ENCODE data around the gene OR5K2. TPM values are rescaled to one million over a fixed set of nuclear protein-coding genes. Genes with fewer than 3 reads are reported as not detected.

The OR5K2 gene
- total RNA-seq, 1 donor from 2014 or later: not detected

GRCh38 chr3:98521897-98522543 is 24.5 kb downstream of the OR5K2 start:
- TF ChIP-seq, protein P1, sequence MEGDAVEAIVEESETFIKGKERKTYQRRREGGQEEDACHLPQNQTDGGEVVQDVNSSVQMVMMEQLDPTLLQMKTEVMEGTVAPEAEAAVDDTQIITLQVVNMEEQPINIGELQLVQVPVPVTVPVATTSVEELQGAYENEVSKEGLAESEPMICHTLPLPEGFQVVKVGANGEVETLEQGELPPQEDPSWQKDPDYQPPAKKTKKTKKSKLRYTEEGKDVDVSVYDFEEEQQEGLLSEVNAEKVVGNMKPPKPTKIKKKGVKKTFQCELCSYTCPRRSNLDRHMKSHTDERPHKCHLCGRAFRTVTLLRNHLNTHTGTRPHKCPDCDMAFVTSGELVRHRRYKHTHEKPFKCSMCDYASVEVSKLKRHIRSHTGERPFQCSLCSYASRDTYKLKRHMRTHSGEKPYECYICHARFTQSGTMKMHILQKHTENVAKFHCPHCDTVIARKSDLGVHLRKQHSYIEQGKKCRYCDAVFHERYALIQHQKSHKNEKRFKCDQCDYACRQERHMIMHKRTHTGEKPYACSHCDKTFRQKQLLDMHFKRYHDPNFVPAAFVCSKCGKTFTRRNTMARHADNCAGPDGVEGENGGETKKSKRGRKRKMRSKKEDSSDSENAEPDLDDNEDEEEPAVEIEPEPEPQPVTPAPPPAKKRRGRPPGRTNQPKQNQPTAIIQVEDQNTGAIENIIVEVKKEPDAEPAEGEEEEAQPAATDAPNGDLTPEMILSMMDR (IDR thresholded peaks at IDR 0.05): no peak
- no peaks in the 10 kb centered on the region for H3K27me3 ChIP-seq
- peak overlapping the region; percentile 75 to 93 for H3K4me3 ChIP-seq
- no peaks in the 10 kb centered on the region for H3K9me3 ChIP-seq
- peak in 1 of 2 donors; percentile 80 for DNase-seq (ENCODE audit: low spot score in 2 of 2)
- H3K4me1 ChIP-seq: peaks cover 0 to 2% of the 10 kb centered on the region in 2 donors
- H3K27ac ChIP-seq: peak overlapping the region; percentile 92 to 95
- intact Hi-C loops (cut with DNase I): loop anchor here (2.0 to 10.0 kb wide), 3 partner anchors 379 to 757 kb away; partner anchors contain the start of genes ARL6, CRYBG3 and DCBLD2
- peaks cover 5 to 12% of the 10 kb centered on the region in 2 donors for H3K36me3 ChIP-seq

GRCh38 chr3:98522544-98523281 is 25.2 kb downstream of the OR5K2 start, which contains the start of gene CLDND1:
Gene CLDND1, minus strand, starts transcription at chr3:98522902. Its CDS starts 1,478 bp downstream, at chr3:98521424.
- intact Hi-C loops (cut with DNase I): loop anchor here (1.0 to 10.0 kb wide), 4 partner anchors 71 to 758 kb away; partner anchors contain the start of genes ARL6, CPOX, CRYBG3 and DCBLD2

GRCh38 chr3:98525494-98525893 is 28.0 kb downstream of the OR5K2 start:
- no peak for DNase-seq (ENCODE audit: low spot score in 2 of 2)
- TF ChIP-seq, protein P1 (IDR thresholded peaks at IDR 0.05): no peak
- intact Hi-C loops (cut with DNase I): loop anchor here (10.0 kb wide), 2 partner anchors 701 to 761 kb away; partner anchors contain the start of genes ARL6 and CRYBG3
- Histone ChIP-seq H3K27ac (no peak overlapping the region), H3K9me3 (no peaks in the 10 kb centered on the region), H3K36me3 (no peaks in the 10 kb centered on the region), H3K4me3 (no peak overlapping the region), H3K4me1 (peaks cover 0 to 2% of the 10 kb centered on the region in 2 donors), H3K27me3 (no peaks in the 10 kb centered on the region)

More at GRCh38 chr3:98522544-98523281, 25.2 kb downstream of the OR5K2 start, which contains the start of gene CLDND1:
- H3K4me1 ChIP-seq: peaks cover 0 to 2% of the 10 kb centered on the region in 2 donors
- DNase-seq (ENCODE audit: low spot score in 2 of 2): peak; percentile 95 to 99
- H3K36me3 ChIP-seq: peaks cover 3 to 12% of the 10 kb centered on the region in 2 donors
- no peaks in the 10 kb centered on the region for H3K27me3 ChIP-seq
- H3K27ac ChIP-seq: peak within 1 kb of the TSS; percentile 92 to 95
- peak within 1 kb of the TSS; percentile 75 to 93 for H3K4me3 ChIP-seq
- TF ChIP-seq, protein P1 (IDR thresholded peaks at IDR 0.05): no peak
- H3K9me3 ChIP-seq: no peaks in the 10 kb centered on the region

DNA sequence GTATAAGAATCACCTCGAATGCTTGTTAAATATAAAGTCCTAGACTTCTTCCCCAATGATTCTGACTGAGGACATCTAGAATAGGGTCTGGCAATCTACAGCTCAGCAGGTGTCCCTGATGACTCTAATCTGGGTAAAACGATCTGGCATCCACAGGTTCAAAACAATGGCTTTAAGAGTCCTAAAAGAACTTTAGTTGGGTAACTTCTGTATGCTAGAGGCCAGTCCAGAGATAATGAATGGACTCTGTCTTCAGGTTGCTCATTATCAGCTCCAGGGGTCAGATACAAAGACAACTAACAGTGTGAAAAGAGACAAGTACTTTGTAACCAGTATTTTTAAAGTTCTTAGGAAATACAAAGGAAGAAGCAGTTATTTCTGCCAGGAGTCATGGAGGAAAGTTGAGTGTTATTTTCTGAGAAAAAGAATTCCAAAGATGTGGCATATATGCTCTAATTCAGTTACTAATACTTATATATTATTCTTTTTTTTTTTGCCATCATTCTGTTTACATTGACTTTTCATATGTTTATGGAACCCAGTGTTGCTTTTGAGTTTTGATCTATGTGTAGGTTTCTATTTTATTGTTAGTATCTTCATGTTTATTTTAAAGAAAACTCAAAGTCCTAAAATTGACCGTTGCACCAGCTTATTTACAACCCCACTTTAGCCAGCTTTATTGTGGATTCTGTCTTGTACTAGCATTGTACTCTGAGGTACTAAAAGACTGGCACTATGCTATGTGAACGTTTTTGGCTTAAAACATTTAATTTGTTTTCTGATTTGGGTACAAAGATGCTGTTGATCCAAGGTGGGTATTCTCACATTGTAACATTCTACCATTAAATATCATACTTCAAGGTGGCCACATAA is 31.2 kb downstream of the OR5K2 start:
- Histone ChIP-seq H3K36me3 (no peaks in the 10 kb centered on the region), H3K9me3 (no peaks in the 10 kb centered on the region), H3K27me3 (no peaks in the 10 kb centered on the region), H3K4me1 (no peaks in the 10 kb centered on the region), H3K4me3 (no peak overlapping the region), H3K27ac (no peak overlapping the region)
- DNase-seq (ENCODE audit: low spot score in 2 of 2): no peak
- TF ChIP-seq, protein P1 (IDR thresholded peaks at IDR 0.05): no peak
- intact Hi-C loops (cut with DNase I): loop anchor here (10.0 kb wide), 2 partner anchors 704 to 764 kb away; partner anchors contain the start of genes ARL6 and CRYBG3

Data from ascending aorta (tissue), 2 donors.